CD14-positive monocyte (primary cell): ENCODE data around the gene GABBR1. TPM values are rescaled to one million over a fixed set of nuclear protein-coding genes. Genes with fewer than 3 reads are reported as not detected.

Experiments used
- DNase-seq, 3 donors: peaks; one replicate each; pipeline ENCODE4 v3.0.0-alpha.2; 2011 to 2022
- H2AFZ ChIP-seq: 2 replicates; pipeline ENCODE4 v1.6.0; 2012; ENCODE audit warnings: mild to moderate bottlenecking, low read depth, low read length, inconsistent platforms; ENCODE audit not compliant: insufficient read depth, poor library complexity, severe bottlenecking
- H3K27ac ChIP-seq, 2 donors: 1 replicate in 1 of 2; 2 replicates in 1 of 2; pipeline ENCODE4 v1.5.1; 2012 to 2013; ENCODE audit warnings: low read length in 2 of 2, control low read depth in 1 of 2, inconsistent platforms in 1 of 2, low read depth in 1 of 2, mild to moderate bottlenecking in 1 of 2
- H3K27me3 ChIP-seq, 2 donors: one replicate each; pipeline versions ENCODE4 v1.6.0 to v1.6.1; 2011 to 2013; ENCODE audit warnings: low read length in 2 of 2; ENCODE audit not compliant: control insufficient read depth in 2 of 2, insufficient read depth in 2 of 2
- H3K36me3 ChIP-seq, 2 donors: replicated peaks in 1 of 2; 1 replicate in 1 of 2; 2 replicates in 1 of 2; pipeline versions ENCODE4 v1.5.1 to v1.6.1; 2012 to 2013; ENCODE audit warnings: low read length in 2 of 2, control low read depth in 1 of 2, inconsistent platforms in 1 of 2, mild to moderate bottlenecking in 1 of 2; ENCODE audit not compliant: insufficient read depth in 2 of 2, control insufficient read depth in 1 of 2
- H3K4me1 ChIP-seq, 2 donors: 1 replicate in 1 of 2; 2 replicates in 1 of 2; pipeline versions ENCODE4 v1.5.1 to v1.6.1; 2012 to 2013; ENCODE audit warnings: low read length in 2 of 2, control low read depth in 1 of 2, inconsistent platforms in 1 of 2, mild to moderate bottlenecking in 1 of 2, moderate library complexity in 1 of 2; ENCODE audit not compliant: insufficient read depth in 2 of 2, control insufficient read depth in 1 of 2
- H3K4me2 ChIP-seq: replicated peaks from 2 replicates; pipeline ENCODE3; 2012; ENCODE audit warnings: low read length, moderate library complexity, mild to moderate bottlenecking; ENCODE audit not compliant: poor library complexity, severe bottlenecking; ENCODE audit errors: extremely low read depth
- H3K4me3 ChIP-seq, 3 experiments: fragments of 200-600 bp in 1 of 3; sonication (generic) in 1 of 3; replicated peaks in 1 of 3; 1 replicate in 2 of 3; 2 replicates in 1 of 3; pipeline ENCODE4 v1.5.1; 2011 to 2013; ENCODE audit warnings: low read length in 3 of 3, mild to moderate bottlenecking in 3 of 3, control low read depth in 2 of 3, low read depth in 2 of 3, inconsistent platforms in 1 of 3, moderate library complexity in 1 of 3
- H3K79me2 ChIP-seq: 2 replicates; pipeline ENCODE4 v1.6.0; 2012; ENCODE audit warnings: mild to moderate bottlenecking, control low read depth, inconsistent platforms, low read length, moderate library complexity; ENCODE audit not compliant: insufficient read depth
- H3K9ac ChIP-seq: 2 replicates; pipeline ENCODE4 v1.6.0; 2017; ENCODE audit warnings: low read length, mild to moderate bottlenecking; ENCODE audit not compliant: insufficient read depth, poor library complexity, severe bottlenecking
- H3K9me3 ChIP-seq, 2 donors: replicated peaks in 1 of 2; 1 replicate in 1 of 2; 2 replicates in 1 of 2; pipeline versions ENCODE4 v1.5.1 to v1.6.1; 2012 to 2013; ENCODE audit warnings: low read length in 2 of 2, control low read depth in 1 of 2; ENCODE audit not compliant: control insufficient read depth in 1 of 2, insufficient read depth in 1 of 2
- H4K20me1 ChIP-seq: 2 replicates; pipeline ENCODE4 v1.6.0; 2012; ENCODE audit warnings: mild to moderate bottlenecking, low read length, control low read depth, moderate library complexity; ENCODE audit not compliant: insufficient read depth
- H3K27ac Mint-ChIP-seq, 7 donors: one replicate each; pipeline ENCODE4 v1.8.0; 2020; ENCODE audit warnings: mild to moderate bottlenecking in 7 of 7, mixed read lengths in 7 of 7, moderate library complexity in 6 of 7, inconsistent platforms in 2 of 7
- H3K27me3 Mint-ChIP-seq, 3 donors: one replicate each; pipeline ENCODE4 v1.8.0; 2021 to 2022; ENCODE audit warnings: low read depth in 3 of 3, mild to moderate bottlenecking in 3 of 3, mixed read lengths in 3 of 3, moderate library complexity in 3 of 3, inconsistent platforms in 1 of 3
- H3K36me3 Mint-ChIP-seq, 2 donors: one replicate each; pipeline ENCODE4 v1.8.0; 2020; ENCODE audit warnings: mixed read lengths in 2 of 2, inconsistent platforms in 1 of 2, mild to moderate bottlenecking in 1 of 2
- H3K4me1 Mint-ChIP-seq: one replicate; pipeline ENCODE4 v1.8.0; 2020; ENCODE audit warnings: mild to moderate bottlenecking, mixed read lengths
- H3K4me3 Mint-ChIP-seq, 2 donors: one replicate each; pipeline ENCODE4 v1.8.0; 2020; ENCODE audit warnings: mild to moderate bottlenecking in 2 of 2, mixed read lengths in 2 of 2, moderate library complexity in 1 of 2
- H3K9me3 Mint-ChIP-seq, 7 donors: one replicate each; pipeline ENCODE4 v1.8.0; 2020 to 2022; ENCODE audit warnings: mixed read lengths in 7 of 7, mild to moderate bottlenecking in 6 of 7, moderate library complexity in 6 of 7, inconsistent platforms in 2 of 7
- CTCF ChIP-seq: fragments of 200-600 bp; IDR thresholded peaks from one replicate; pipeline ENCODE4 v1.8.0; 2022; ENCODE audit warnings: antibody characterized with exemption, mild to moderate bottlenecking
- WGBS: methylation state at CpG from one replicate; pipeline ENCODE4 v1.1.5; 2013; ENCODE audit warnings: missing lambda C conversion rate; ENCODE audit not compliant: insufficient coverage; 5-methylcytosine and 5-hydroxymethylcytosine counted together
- intact Hi-C, 2 donors: fragments of 100-400 bp; cut with micrococcal nuclease; formaldehyde crosslinking; loops; one replicate each; pipeline versions ENCODE4 v1.15.0 to v1.15.1; 2023
- polyA plus RNA-seq, 3 donors: library from polyadenylated mRNA; depleted of rRNA in 1 of 3; unstranded in 2 of 3; stranded (reverse) in 1 of 3; fragments of 300-500 nt in 2 of 3; fragments of >200 nt in 1 of 3; fragmentation: Illumina TruSeq in 2 of 3; gene quantifications; 1 replicate in 2 of 3; 2 replicates in 1 of 3; pipeline ENCODE4 v1.2.3, GENCODE V29; 2012 to 2021

The GABBR1 gene
- polyA plus RNA-seq, 3 donors = 0.91 to 228 (median 1.8) TPM

- Mint-ChIP-seq H3K9me3 (no peaks in the 10 kb centered on the region), H3K27me3 (peaks cover 2 to 8% (median 5%) of the 10 kb centered on the region in 3 donors), H3K4me1 (no peaks in the 10 kb centered on the region), H3K36me3 (peaks cover 0 to 5% of the 10 kb centered on the region in 2 donors), H3K27ac (no peak overlapping the region), H3K4me3 (no peak overlapping the region)
- H3K4me2 ChIP-seq = no peak overlapping the region
- no peaks in the 10 kb centered on the region for H4K20me1 ChIP-seq
- WGBS = 100% methylated on average over 6 of the region's 6 CpGs
- no peaks in the 10 kb centered on the region for H3K79me2 ChIP-seq
- H3K27ac ChIP-seq = no peak overlapping the region
- H3K4me1 ChIP-seq = no peaks in the 10 kb centered on the region
- intact Hi-C loops = no loop called here
- H3K4me3 ChIP-seq = no peak overlapping the region
- peaks cover 0 to 4% of the 10 kb centered on the region in 2 donors for H3K27me3 ChIP-seq
- no peaks in the 10 kb centered on the region for H3K9me3 ChIP-seq
- no peak overlapping the region for H2AFZ ChIP-seq
- no peak overlapping the region for H3K9ac ChIP-seq
- H3K36me3 ChIP-seq = peaks cover 0 to 6% of the 10 kb centered on the region in 2 donors
- TF ChIP-seq CTCF = no peak
- DNase-seq = no peak
Observed at GRCh38 chr6:29596381-29596900, 36.5 kb downstream of the GABBR1 start.

GRCh38 chr6:29593199-29593855 is 39.7 kb downstream of the GABBR1 start:
- H4K20me1 ChIP-seq = no peaks in the 10 kb centered on the region
- 15% methylated on average over 2 of the region's 4 CpGs for WGBS
- no peak overlapping the region for H3K27ac ChIP-seq
- no peak for DNase-seq
- peaks cover 3 to 8% (median 6%) of the 10 kb centered on the region in 3 donors for H3K27me3 Mint-ChIP-seq
- H3K27ac Mint-ChIP-seq = no peak overlapping the region
- H3K4me1 Mint-ChIP-seq = no peaks in the 10 kb centered on the region
- H3K9me3 Mint-ChIP-seq = no peaks in the 10 kb centered on the region
- H3K27me3 ChIP-seq = peaks cover 0 to 5% of the 10 kb centered on the region in 2 donors
- no peak for TF ChIP-seq CTCF
- no peaks in the 10 kb centered on the region for H3K36me3 ChIP-seq
- H3K4me3 Mint-ChIP-seq = no peak overlapping the region
- H2AFZ ChIP-seq = no peak overlapping the region
- H3K36me3 Mint-ChIP-seq = no peaks in the 10 kb centered on the region
- intact Hi-C loops = loop anchor here in 1 of 2 donors (5.0 kb wide), 1 partner anchor 906 kb away; no protein-coding TSS in a partner anchor
- no peaks in the 10 kb centered on the region for H3K79me2 ChIP-seq
- no peaks in the 10 kb centered on the region for H3K9me3 ChIP-seq
- no peak overlapping the region for H3K9ac ChIP-seq
- H3K4me1 ChIP-seq = no peaks in the 10 kb centered on the region
- no peak overlapping the region for H3K4me2 ChIP-seq
- H3K4me3 ChIP-seq = no peak overlapping the region
